Breast epithelium (tissue), 3 donors: ENCODE data around the gene AHCYL1.

ENCODE experiments used
- POLR2A ChIP-seq: fragments of 450-650 bp; IDR thresholded peaks from one replicate; pipeline ENCODE4 v1.6.1; 2016; ENCODE audit warnings: antibody characterized with exemption, mild to moderate bottlenecking, moderate library complexity
- POLR2AphosphoS5 ChIP-seq, 3 donors: sonication (generic); formaldehyde crosslinking; IDR thresholded peaks; one replicate each; pipeline ENCODE4 v1.6.1; 2017; ENCODE audit warnings: antibody characterized with exemption in 3 of 3

- no peak for TF ChIP-seq POLR2A
- TF ChIP-seq POLR2AphosphoS5 (IDR thresholded peaks at IDR 0.05) = no peak
These were observed 13.3 kb downstream of the AHCYL1 start for GRCh38 chr1:109997867-109998229.
